Renal cortical epithelial cell (primary cell): Measurements from ENCODE around the gene CREB5. TPM values are rescaled to one million over a fixed set of nuclear protein-coding genes. Genes with fewer than 3 reads are reported as not detected.

ENCODE experiments used
- DNase-seq: peaks from one replicate; pipeline ENCODE4 v3.0.0-alpha.2; 2011; ENCODE audit warnings: low read depth
- total RNA-seq: library from RNA; depleted of rRNA; stranded (reverse); fragments of >200 nt; gene quantifications from 2 replicates; pipeline ENCODE4 v1.2.3, GENCODE V29; 2014

The CREB5 gene
- total RNA-seq, 1 donor from 2014 or later = 14.1 TPM

- no peak for DNase-seq
These were observed 270.5 kb downstream of the CREB5 start for GRCh38 chr7:28682801-28683200.

- DNase-seq = no peak
These were observed 272.4 kb downstream of the CREB5 start for GRCh38 chr7:28684650-28685241.

GRCh38 chr7:28685242-28685643, 272.9 kb downstream of the CREB5 start:
- DNase-seq = no peak

- peak; percentile 99 for DNase-seq
These were observed 273.5 kb downstream of the CREB5 start for GRCh38 chr7:28685644-28686417.

GRCh38 chr7:28686418-28686800, 274.1 kb downstream of the CREB5 start:
- DNase-seq = peak; percentile 78

GRCh38 chr7:28687537-28687936, 275.2 kb downstream of the CREB5 start:
- DNase-seq = no peak

GRCh38 chr7:28688174-28688573, 275.9 kb downstream of the CREB5 start:
- no peak for DNase-seq

- DNase-seq = peak; percentile 57
These were observed 276.3 kb downstream of the CREB5 start for GRCh38 chr7:28688651-28689050.

GRCh38 chr7:28695300-28696295, 283.3 kb downstream of the CREB5 start:
- DNase-seq = no peak

GRCh38 chr7:28697913-28698563, 285.7 kb downstream of the CREB5 start:
- no peak for DNase-seq

GRCh38 chr7:28698840-28699239, 286.5 kb downstream of the CREB5 start:
- no peak for DNase-seq

GRCh38 chr7:28700096-28700495, 287.8 kb downstream of the CREB5 start:
- no peak for DNase-seq

GRCh38 chr7:28700790-28701203, 288.5 kb downstream of the CREB5 start:
- no peak for DNase-seq

GRCh38 chr7:28701731-28702130, 289.4 kb downstream of the CREB5 start:
- DNase-seq = no peak

- no peak for DNase-seq
These were observed 289.9 kb downstream of the CREB5 start for GRCh38 chr7:28702171-28702570.

GRCh38 chr7:28703037-28703765, 290.9 kb downstream of the CREB5 start:
- no peak for DNase-seq

GRCh38 chr7:28704706-28705105, 292.4 kb downstream of the CREB5 start:
- DNase-seq = no peak

GRCh38 chr7:28705350-28705749, 293.0 kb downstream of the CREB5 start:
- no peak for DNase-seq

- peak; percentile 40 for DNase-seq
These were observed 294.3 kb downstream of the CREB5 start for GRCh38 chr7:28706584-28706983.

GRCh38 chr7:28707291-28707690, 295.0 kb downstream of the CREB5 start:
- DNase-seq = no peak
